Ovary (tissue), 3 donors: ENCODE results near the gene RABL6.

Experiments used
- CTCF ChIP-seq, 3 donors: fragments of 450-650 bp in 2 of 3; fragments of 200-600 bp in 1 of 3; IDR thresholded peaks; one replicate each; pipeline versions ENCODE4 v1.5.1 to v1.8.0; 2016 to 2022; ENCODE audit warnings: antibody characterized with exemption in 3 of 3, mild to moderate bottlenecking in 1 of 3
- EP300 ChIP-seq: sonication (generic); formaldehyde crosslinking; IDR thresholded peaks from one replicate; pipeline ENCODE4 v1.6.1; 2017; ENCODE audit warnings: antibody characterized with exemption
- POLR2A ChIP-seq: fragments of 450-650 bp; IDR thresholded peaks from one replicate; pipeline ENCODE4 v1.6.1; 2017; ENCODE audit warnings: antibody characterized with exemption, mild to moderate bottlenecking, moderate library complexity
- donor health status: DM: no; HTN: no; CAD: no.

GRCh38 chr9:136837146-136837855, 29.6 kb downstream of the RABL6 start:
- TF ChIP-seq CTCF (IDR thresholded peaks at IDR 0.05), result no peak
- TF ChIP-seq POLR2A, result no peak
- TF ChIP-seq EP300, result no peak
